ENCODE data around the gene FARS2.

Gene FARS2

DNA sequence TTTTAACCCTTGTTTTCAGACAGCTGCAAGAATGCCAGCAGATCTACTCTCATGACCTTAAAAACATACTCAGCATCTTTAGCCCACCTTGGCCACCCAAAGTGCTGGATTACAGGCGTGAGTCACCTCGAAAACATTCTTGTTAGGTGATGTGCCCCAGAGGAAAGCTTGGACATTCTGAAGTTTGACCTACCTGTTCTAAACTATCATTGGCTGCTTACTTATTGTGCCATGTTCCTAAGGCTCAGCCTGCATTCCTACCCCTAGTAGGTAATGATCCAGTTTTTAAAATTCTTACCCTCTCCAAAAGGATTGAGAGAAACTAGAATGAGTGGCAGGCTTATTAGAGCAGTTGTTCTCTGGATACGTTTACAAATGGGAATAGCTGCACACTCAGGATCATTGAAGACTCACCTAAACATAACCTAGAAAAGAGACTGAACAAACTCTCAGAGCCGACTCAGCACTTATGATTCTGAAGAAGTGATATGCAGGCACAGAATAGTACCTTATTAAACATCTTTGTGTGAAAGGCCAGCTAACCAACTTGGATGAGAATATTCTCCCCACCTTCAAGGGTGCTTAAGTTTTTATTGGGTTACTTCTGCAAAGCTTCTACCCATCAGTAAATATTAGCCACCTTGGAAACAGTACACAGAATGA is 383.3 kb downstream of the FARS2 start (continued):
- TF ChIP-seq, protein P1, sequence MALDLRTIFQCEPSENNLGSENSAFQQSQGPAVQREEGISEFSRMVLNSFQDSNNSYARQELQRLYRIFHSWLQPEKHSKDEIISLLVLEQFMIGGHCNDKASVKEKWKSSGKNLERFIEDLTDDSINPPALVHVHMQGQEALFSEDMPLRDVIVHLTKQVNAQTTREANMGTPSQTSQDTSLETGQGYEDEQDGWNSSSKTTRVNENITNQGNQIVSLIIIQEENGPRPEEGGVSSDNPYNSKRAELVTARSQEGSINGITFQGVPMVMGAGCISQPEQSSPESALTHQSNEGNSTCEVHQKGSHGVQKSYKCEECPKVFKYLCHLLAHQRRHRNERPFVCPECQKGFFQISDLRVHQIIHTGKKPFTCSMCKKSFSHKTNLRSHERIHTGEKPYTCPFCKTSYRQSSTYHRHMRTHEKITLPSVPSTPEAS (tag by site-specific recombination; IDR thresholded peaks at IDR 0.05), result no peak
- no peak for TF ChIP-seq MZF1 (tag by site-specific recombination; IDR thresholded peaks at IDR 0.05; ENCODE audit: borderline replicate concordance)

DNA sequence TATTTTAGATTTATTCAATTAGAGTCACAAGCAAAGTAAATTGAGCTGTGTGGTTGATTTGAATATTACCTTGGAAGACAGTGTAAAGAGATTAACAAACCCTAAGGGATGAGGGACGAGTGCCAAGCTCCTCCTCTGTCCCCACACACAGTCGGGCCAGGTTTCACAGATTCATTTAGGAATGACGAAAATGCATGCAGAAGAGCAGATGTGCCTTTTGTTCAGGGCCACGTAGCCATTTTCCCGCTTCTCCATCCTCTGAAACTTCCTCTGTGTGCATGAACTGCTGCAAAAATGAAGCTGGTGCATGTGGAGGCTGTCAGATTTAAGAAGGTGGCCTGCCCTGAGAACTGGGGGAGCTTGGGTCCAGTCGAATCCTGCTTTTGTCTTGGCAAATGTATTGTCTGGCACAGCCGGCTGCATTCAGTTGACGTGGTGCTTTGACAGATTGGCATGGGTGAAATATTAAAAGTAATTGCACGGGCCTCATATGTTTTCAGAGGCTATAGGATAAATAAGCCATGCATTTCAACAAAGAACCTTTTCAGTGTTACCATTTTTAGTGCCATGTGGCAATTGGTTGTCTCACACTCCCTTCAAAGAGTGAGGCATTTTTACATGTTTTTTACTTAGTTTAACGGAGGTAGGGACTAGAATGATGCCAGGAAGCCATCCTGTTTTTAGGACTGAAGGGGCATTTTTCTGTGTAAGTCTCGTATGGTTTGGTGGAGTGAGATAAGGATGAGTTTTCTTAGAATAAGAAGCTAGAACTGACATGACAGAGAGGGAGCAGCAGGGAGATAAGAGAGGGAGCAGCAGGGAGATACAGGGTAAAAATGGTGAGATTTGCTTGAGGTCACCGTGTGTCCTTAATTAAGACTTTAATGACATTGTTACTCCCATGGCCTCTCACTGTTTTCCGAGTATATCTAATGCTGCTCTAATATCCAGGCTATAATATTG is 384.3 kb downstream of the FARS2 start:
- Histone ChIP-seq H3K4me1 (ENCODE audit: control insufficient read depth, insufficient read depth, low read length) (no peaks in the 10 kb centered on the region), H3K36me3 (ENCODE audit: control insufficient read depth in 2 of 2, insufficient read depth in 1 of 2, low read length in 2 of 2) (no peaks in the 10 kb centered on the region), H3K4me3 (ENCODE audit: low read depth, low read length) (no peak overlapping the region), H3K27ac (ENCODE audit: extremely low read depth, low read depth, low read length) (no peak overlapping the region), H3K9me3 (ENCODE audit: control insufficient read depth, insufficient read depth, low read depth, low read length) (no peaks in the 10 kb centered on the region)
- TF ChIP-seq KLF9 (tag by site-specific recombination; IDR thresholded peaks at IDR 0.05; ENCODE audit: low read depth) (no peak), ZNF140 (tag by site-specific recombination; IDR thresholded peaks at IDR 0.05) (no peak), ZNF433 (tag by site-specific recombination; IDR thresholded peaks at IDR 0.05; ENCODE audit: low read depth) (no peak), ZNF266 (tag by site-specific recombination; IDR thresholded peaks at IDR 0.05; ENCODE audit: low read depth) (no peak), ZNF629 (tag by site-specific recombination; IDR thresholded peaks at IDR 0.05) (no peak), ZNF16 (tag by site-specific recombination; IDR thresholded peaks at IDR 0.05; ENCODE audit: low read depth) (no peak), ZNF776 (tag by site-specific recombination; IDR thresholded peaks at IDR 0.05; ENCODE audit: borderline replicate concordance) (no peak)
- TF ChIP-seq, protein P2, sequence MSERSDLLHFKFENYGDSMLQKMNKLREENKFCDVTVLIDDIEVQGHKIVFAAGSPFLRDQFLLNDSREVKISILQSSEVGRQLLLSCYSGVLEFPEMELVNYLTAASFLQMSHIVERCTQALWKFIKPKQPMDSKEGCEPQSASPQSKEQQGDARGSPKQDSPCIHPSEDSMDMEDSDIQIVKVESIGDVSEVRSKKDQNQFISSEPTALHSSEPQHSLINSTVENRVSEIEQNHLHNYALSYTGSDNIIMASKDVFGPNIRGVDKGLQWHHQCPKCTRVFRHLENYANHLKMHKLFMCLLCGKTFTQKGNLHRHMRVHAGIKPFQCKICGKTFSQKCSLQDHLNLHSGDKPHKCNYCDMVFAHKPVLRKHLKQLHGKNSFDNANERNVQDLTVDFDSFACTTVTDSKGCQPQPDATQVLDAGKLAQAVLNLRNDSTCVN (tag by site-specific recombination; optimal IDR thresholded peaks at IDR 0.05), result no peak
- TF ChIP-seq, protein P3, sequence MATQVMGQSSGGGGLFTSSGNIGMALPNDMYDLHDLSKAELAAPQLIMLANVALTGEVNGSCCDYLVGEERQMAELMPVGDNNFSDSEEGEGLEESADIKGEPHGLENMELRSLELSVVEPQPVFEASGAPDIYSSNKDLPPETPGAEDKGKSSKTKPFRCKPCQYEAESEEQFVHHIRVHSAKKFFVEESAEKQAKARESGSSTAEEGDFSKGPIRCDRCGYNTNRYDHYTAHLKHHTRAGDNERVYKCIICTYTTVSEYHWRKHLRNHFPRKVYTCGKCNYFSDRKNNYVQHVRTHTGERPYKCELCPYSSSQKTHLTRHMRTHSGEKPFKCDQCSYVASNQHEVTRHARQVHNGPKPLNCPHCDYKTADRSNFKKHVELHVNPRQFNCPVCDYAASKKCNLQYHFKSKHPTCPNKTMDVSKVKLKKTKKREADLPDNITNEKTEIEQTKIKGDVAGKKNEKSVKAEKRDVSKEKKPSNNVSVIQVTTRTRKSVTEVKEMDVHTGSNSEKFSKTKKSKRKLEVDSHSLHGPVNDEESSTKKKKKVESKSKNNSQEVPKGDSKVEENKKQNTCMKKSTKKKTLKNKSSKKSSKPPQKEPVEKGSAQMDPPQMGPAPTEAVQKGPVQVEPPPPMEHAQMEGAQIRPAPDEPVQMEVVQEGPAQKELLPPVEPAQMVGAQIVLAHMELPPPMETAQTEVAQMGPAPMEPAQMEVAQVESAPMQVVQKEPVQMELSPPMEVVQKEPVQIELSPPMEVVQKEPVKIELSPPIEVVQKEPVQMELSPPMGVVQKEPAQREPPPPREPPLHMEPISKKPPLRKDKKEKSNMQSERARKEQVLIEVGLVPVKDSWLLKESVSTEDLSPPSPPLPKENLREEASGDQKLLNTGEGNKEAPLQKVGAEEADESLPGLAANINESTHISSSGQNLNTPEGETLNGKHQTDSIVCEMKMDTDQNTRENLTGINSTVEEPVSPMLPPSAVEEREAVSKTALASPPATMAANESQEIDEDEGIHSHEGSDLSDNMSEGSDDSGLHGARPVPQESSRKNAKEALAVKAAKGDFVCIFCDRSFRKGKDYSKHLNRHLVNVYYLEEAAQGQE (tag by site-specific recombination; IDR thresholded peaks at IDR 0.05), result no peak
- TF ChIP-seq, protein P4, sequence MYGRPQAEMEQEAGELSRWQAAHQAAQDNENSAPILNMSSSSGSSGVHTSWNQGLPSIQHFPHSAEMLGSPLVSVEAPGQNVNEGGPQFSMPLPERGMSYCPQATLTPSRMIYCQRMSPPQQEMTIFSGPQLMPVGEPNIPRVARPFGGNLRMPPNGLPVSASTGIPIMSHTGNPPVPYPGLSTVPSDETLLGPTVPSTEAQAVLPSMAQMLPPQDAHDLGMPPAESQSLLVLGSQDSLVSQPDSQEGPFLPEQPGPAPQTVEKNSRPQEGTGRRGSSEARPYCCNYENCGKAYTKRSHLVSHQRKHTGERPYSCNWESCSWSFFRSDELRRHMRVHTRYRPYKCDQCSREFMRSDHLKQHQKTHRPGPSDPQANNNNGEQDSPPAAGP (tag by site-specific recombination; IDR thresholded peaks at IDR 0.05), result no peak
- ChIA-PET POLR2A (no interaction called here), CTCF (interaction anchor here (0.6 to 1.0 kb wide), 3 partner anchors 123 to 501 kb away, joined by 3 to 4 read pairs (median 3); no protein-coding TSS in a partner anchor)

DNA sequence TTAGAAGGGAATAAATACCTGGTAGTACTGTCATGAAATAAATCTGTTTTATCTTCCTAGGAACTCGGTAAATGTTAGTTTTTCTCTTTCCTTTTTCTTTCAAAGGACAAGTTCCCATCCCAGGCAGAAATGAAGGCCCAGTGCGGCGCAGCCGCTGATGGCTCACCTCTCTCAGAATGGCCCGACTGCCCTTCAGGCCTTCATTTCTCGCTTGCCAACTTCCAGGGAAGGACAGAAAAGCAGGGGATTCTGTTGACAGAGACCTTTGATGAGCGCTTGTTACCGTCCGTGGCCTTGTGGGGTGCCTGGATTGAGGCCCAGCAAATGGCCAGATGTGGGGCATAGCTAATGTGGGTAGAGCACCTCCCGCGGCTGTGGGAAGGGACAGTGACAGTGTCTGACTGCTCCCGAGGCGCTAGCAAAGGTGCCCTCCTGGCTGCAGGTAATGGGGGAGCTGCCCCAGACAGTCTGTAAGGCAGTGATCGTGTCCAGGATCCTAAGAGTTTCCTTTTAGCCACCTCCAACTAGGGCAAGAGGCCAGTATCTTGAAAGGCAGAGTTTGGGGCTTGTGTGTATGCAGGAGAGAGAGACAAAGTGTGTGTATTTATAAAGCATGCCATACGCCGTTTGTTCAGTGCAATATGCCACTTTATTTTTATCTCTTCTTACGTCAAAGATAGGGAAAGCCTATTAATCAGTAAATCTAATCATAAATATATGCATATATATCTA is 391.3 kb downstream of the FARS2 start:
- Histone ChIP-seq H3K36me3 (ENCODE audit: control insufficient read depth in 2 of 2, insufficient read depth in 1 of 2, low read length in 2 of 2) (no peaks in the 10 kb centered on the region), H3K9me3 (ENCODE audit: control insufficient read depth, insufficient read depth, low read depth, low read length) (no peaks in the 10 kb centered on the region), H3K27ac (ENCODE audit: extremely low read depth, low read depth, low read length) (no peak overlapping the region), H3K4me1 (ENCODE audit: control insufficient read depth, insufficient read depth, low read length) (no peaks in the 10 kb centered on the region), H3K4me3 (ENCODE audit: low read depth, low read length) (no peak overlapping the region)
- ChIA-PET POLR2A (no interaction called here), CTCF (no interaction called here)
- no peak for TF ChIP-seq GLI4 (tag by site-specific recombination; IDR thresholded peaks at IDR 0.05)
- TF ChIP-seq, protein P5, sequence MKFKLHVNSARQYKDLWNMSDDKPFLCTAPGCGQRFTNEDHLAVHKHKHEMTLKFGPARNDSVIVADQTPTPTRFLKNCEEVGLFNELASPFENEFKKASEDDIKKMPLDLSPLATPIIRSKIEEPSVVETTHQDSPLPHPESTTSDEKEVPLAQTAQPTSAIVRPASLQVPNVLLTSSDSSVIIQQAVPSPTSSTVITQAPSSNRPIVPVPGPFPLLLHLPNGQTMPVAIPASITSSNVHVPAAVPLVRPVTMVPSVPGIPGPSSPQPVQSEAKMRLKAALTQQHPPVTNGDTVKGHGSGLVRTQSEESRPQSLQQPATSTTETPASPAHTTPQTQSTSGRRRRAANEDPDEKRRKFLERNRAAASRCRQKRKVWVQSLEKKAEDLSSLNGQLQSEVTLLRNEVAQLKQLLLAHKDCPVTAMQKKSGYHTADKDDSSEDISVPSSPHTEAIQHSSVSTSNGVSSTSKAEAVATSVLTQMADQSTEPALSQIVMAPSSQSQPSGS (tag by site-specific recombination; IDR thresholded peaks at IDR 0.05; ENCODE audit: low read depth), result no peak
- no peak for TF ChIP-seq ZFP69B (tag by site-specific recombination; IDR thresholded peaks at IDR 0.05)
- no peak for TF ChIP-seq ZNF626 (tag by site-specific recombination; IDR thresholded peaks at IDR 0.05)
- no peak for TF ChIP-seq ZNF366 (tag by site-specific recombination; conservative IDR thresholded peaks at IDR 0.05)
- no peak for TF ChIP-seq ZNF664 (tag by site-specific recombination; IDR thresholded peaks at IDR 0.05)
- TF ChIP-seq ZNF830 (tag by site-specific recombination; IDR thresholded peaks at IDR 0.05; ENCODE audit: low read depth), result no peak
- no peak for TF ChIP-seq ZNF292 (tag by site-specific recombination; IDR thresholded peaks at IDR 0.05; ENCODE audit: borderline replicate concordance, low read depth)
- TF ChIP-seq MZF1 (tag by site-specific recombination; IDR thresholded peaks at IDR 0.05; ENCODE audit: borderline replicate concordance), result no peak
